Esophagus muscularis mucosa (tissue), 4 donors: Measurements from ENCODE around the gene SAMD14. TPM values are rescaled to one million over a fixed set of nuclear protein-coding genes. Genes with fewer than 3 reads are reported as not detected.
"Not testable (repeated sequence)": the region's sequence is repeated elsewhere in the genome, so short reads cannot be mapped to it uniquely, and the experiment has no call there.

Source experiments
- DNase-seq: peaks from one replicate; pipeline ENCODE4 v3.0.0-alpha.2; 2017; ENCODE audit errors: extremely low spot score
- H3K27ac ChIP-seq, 4 donors: fragments of 200-600 bp; sonication (generic); replicated peaks in 1 of 4; 1 replicate in 3 of 4; 2 replicates in 1 of 4; pipeline ENCODE4 v1.5.1; 2016 to 2019; ENCODE audit warnings: mild to moderate bottlenecking in 1 of 4
- H3K27me3 ChIP-seq, 4 donors: fragments of 200-600 bp; sonication (generic); one replicate each; pipeline versions ENCODE4 v1.5.1 to v1.6.0; 2016 to 2019
- H3K36me3 ChIP-seq, 4 donors: fragments of 200-600 bp; sonication (generic); one replicate each; pipeline ENCODE4 v1.5.1; 2016 to 2019
- H3K4me1 ChIP-seq, 4 donors: fragments of 200-600 bp; sonication (generic); one replicate each; pipeline ENCODE4 v1.5.1; 2016 to 2019
- H3K4me3 ChIP-seq, 4 donors: fragments of 200-600 bp; sonication (generic); 1 replicate in 2 of 4; 2 replicates in 2 of 4; pipeline ENCODE4 v1.5.1; 2016 to 2019; ENCODE audit warnings: mild to moderate bottlenecking in 4 of 4, moderate library complexity in 1 of 4
- H3K9me3 ChIP-seq, 4 donors: fragments of 200-600 bp; sonication (generic); 1 replicate in 3 of 4; 2 replicates in 1 of 4; pipeline ENCODE4 v1.5.1; 2016 to 2019
- EP300 ChIP-seq: sonication (generic); formaldehyde crosslinking; IDR thresholded peaks from one replicate; pipeline ENCODE4 v1.6.1; 2017; ENCODE audit warnings: antibody characterized with exemption
- POLR2A ChIP-seq: fragments of 450-650 bp; IDR thresholded peaks from one replicate; pipeline ENCODE4 v1.6.1; 2017; ENCODE audit warnings: antibody characterized with exemption, moderate library complexity, mild to moderate bottlenecking, low read depth
- POLR2AphosphoS5 ChIP-seq, 2 donors: sonication (generic); formaldehyde crosslinking; IDR thresholded peaks; one replicate each; pipeline ENCODE4 v1.6.1; 2017; ENCODE audit warnings: antibody characterized with exemption in 2 of 2
- WGBS: methylation state at CpG from one replicate; pipeline ENCODE4 v1.1.5; 2018; 5-methylcytosine and 5-hydroxymethylcytosine counted together
- intact Hi-C: fragments of 100-400 bp; cut with DNase I; formaldehyde crosslinking; loops from one replicate; pipeline ENCODE4 v1.15.1; 2023
- total RNA-seq, 4 donors: library from RNA; depleted of rRNA; stranded (reverse); fragments of >200 nt; gene quantifications; one replicate each; pipeline versions ENCODE4 v1.1.0 to v1.2.1, GENCODE V29; 2016
- TF ChIP-seq, protein P1 (sequence below), 3 experiments: fragments of 200-600 bp in 2 of 3; fragments of 450-650 bp in 1 of 3; sonication (generic) in 2 of 3; IDR thresholded peaks; one replicate each; pipeline ENCODE4 v1.5.1; 2017 to 2019; ENCODE audit warnings: antibody characterized with exemption in 3 of 3, mild to moderate bottlenecking in 2 of 3, moderate library complexity in 1 of 3

Gene SAMD14
- total RNA-seq, 4 donors from 2014 or later: 0.98 to 1.8 (median 1.5) TPM

DNA sequence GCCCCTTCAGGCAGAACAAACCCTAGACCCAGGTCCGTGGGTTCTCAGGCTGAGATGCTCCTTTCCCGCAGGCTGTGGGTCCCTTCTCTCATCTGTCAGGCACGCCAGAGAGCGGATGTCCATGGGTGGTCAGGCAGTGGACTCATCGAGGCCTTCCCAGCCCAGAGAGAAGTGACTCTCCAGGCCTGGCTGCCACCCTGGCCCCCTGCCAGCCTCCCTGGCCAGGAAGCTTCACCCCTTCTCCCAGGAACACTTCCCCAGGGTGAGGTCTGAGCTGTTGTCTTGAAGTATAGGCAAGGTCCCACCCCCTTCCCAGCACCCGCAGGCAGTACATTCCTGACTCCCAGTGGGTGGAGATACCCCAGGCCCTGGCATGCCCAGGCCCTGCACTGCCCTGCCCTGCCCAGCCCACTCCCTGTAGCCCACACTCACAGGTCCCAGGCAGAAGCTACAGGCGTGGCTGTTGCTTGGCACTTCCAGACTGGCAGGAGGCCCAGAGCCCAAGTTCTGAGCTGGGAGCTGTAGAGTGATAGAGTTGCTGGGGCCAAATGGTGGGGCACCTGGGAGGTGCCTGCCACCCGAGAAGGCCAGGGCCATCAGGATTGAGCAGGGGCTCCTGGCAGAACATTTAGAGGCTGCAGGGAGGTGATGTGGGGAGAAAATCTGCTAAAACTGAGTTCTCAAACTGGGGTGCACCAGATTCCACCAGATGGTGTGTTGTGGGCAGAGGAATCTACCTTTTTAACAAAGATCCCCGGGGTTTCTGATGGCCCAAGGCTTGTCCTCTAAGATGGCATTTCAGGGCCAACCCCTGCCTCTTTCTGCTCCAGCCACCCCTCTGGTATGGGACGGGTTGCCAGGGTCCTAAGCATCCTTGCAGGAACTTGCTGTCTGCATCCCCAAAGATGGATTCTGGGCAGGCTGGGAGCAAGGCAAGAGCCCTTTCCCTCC, 67.4 kb downstream of the SAMD14 start:
- Histone ChIP-seq H3K4me1 (peaks cover 82 to 88% (median 85%) of the 10 kb centered on the region in 4 donors), H3K27me3 (no peaks in the 10 kb centered on the region), H3K9me3 (no peaks in the 10 kb centered on the region), H3K4me3 (peak overlapping the region in 1 of 4 donors; percentile 27), H3K36me3 (peaks cover 0 to 8% (median 0%) of the 10 kb centered on the region in 4 donors), H3K27ac (peak overlapping the region; percentile 91 to 97 (median 95))
- no peak for DNase-seq
- intact Hi-C loops: no loop called here
- 48% methylated on average over 8 of the region's 10 CpGs for WGBS
- TF ChIP-seq POLR2A (no peak), POLR2AphosphoS5 (IDR thresholded peaks at IDR 0.05) (peak; percentile 23 to 65), EP300 (no peak)
- TF ChIP-seq, protein P1, sequence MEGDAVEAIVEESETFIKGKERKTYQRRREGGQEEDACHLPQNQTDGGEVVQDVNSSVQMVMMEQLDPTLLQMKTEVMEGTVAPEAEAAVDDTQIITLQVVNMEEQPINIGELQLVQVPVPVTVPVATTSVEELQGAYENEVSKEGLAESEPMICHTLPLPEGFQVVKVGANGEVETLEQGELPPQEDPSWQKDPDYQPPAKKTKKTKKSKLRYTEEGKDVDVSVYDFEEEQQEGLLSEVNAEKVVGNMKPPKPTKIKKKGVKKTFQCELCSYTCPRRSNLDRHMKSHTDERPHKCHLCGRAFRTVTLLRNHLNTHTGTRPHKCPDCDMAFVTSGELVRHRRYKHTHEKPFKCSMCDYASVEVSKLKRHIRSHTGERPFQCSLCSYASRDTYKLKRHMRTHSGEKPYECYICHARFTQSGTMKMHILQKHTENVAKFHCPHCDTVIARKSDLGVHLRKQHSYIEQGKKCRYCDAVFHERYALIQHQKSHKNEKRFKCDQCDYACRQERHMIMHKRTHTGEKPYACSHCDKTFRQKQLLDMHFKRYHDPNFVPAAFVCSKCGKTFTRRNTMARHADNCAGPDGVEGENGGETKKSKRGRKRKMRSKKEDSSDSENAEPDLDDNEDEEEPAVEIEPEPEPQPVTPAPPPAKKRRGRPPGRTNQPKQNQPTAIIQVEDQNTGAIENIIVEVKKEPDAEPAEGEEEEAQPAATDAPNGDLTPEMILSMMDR (IDR thresholded peaks at IDR 0.05): no peak

DNA sequence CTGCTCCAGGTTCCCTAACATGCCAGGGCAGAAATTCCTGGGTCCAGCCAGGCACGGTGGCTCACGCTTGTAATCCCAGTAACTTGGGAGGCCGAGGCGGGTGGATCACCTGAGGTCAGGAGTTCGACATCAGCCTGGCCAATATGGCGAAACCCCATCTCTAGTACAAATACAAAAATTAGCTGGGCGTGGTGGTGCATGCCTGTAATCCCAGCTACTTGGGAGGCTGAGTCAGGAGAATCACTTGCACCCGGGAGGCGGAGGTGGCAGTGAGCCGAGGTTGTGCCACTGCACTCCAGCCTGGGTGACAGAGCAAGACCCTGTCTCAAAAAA, 68.3 kb downstream of the SAMD14 start:
- peak overlapping the region; percentile 91 to 97 (median 95) for H3K27ac ChIP-seq
- DNase-seq, H3K9me3 ChIP-seq, intact Hi-C loops, H3K4me3 ChIP-seq, H3K36me3 ChIP-seq, H3K27me3 ChIP-seq: not testable (repeated sequence)
- 79% methylated on average over 10 of the region's 10 CpGs for WGBS
- H3K4me1 ChIP-seq: peaks cover 88 to 97% (median 92%) of the 10 kb centered on the region in 4 donors

DNA sequence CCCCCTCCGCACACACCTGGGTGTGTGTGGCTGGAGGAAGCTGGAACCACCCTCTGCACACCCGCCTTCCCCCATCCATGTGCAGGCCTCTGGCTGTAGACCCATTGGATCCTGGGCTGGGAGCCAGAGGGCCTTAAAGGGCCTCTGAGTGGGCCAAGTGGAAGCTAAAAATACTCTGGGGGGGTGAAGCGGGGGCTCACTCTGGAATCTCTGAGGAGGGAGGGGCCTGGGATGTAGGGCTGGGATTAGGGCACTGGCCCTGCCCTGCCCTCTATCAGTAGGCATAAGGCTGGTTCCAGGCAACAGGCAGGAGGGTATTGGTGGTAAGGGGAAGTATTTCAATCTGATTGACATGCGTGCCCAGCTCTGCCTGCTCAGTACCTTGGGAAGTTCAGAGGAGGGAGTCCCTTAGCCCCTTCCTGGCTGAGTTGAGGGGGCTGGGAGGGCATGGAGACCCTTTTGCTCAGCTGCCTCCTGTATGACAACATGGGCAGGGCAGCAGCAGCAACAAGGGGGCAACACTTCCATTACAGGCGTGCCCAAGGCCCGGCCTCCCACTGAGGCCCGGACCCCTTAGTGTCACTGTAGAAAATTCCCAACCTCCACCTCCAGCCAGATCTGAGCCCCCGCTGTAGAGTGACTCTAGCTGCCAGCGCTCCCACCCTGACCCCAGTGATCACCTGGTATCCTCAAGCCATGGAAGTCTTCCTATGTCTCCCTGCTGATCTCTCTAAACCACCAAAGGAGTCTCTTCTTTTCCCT, 68.8 kb downstream of the SAMD14 start:
- WGBS: 62% methylated on average over 5 of the region's 9 CpGs
- Histone ChIP-seq H3K4me3 (peak overlapping the region in 1 of 4 donors; percentile 34), H3K27ac (peak overlapping the region; percentile 91 to 97 (median 95)), H3K9me3 (no peaks in the 10 kb centered on the region), H3K27me3 (no peaks in the 10 kb centered on the region), H3K4me1 (peaks cover 90 to 98% (median 96%) of the 10 kb centered on the region in 4 donors), H3K36me3 (no peaks in the 10 kb centered on the region)
- DNase-seq: no peak
- TF ChIP-seq POLR2AphosphoS5 (IDR thresholded peaks at IDR 0.05): peak; percentile 74 to 77
- TF ChIP-seq EP300: no peak
- intact Hi-C loops: no loop called here

Other genes starting within 250 kb of the SAMD14 start
- gene DLX4, start 161.0 kb downstream of the SAMD14 start, total RNA-seq: not detected
- gene DLX3, start 134.9 kb downstream of the SAMD14 start, total RNA-seq: under 1 TPM in 1 of 4 donors, not detected in 3; 0.32 TPM
- 10 to 100 TPM; 38.9 to 96.7 (median 58.6) TPM for gene ITGA3, start 74.0 kb downstream of the SAMD14 start, total RNA-seq
- gene PDK2, start 34.8 kb downstream of the SAMD14 start, total RNA-seq: 100 to 1,000 TPM in 1 of 4 donors, 10 to 100 TPM in 3; 31.6 to 118 (median 61.4) TPM
- 10 to 100 TPM; 20.2 to 46.3 (median 37.5) TPM for gene PPP1R9B, start 20.5 kb upstream of the SAMD14 start, total RNA-seq
- 100 to 1,000 TPM in 1 of 4 donors, 10 to 100 TPM in 3; 72.7 to 145 (median 82.8) TPM for gene SGCA, start 35.8 kb upstream of the SAMD14 start, total RNA-seq
- gene COL1A1, start 71.5 kb upstream of the SAMD14 start, total RNA-seq: 100 to 1,000 TPM in 1 of 4 donors, 10 to 100 TPM in 3; 20.7 to 123 (median 41.5) TPM
- under 1 TPM in 1 of 4 donors, not detected in 3; 0.80 TPM for gene TMEM92, start 144.3 kb upstream of the SAMD14 start, total RNA-seq
- 10 to 100 TPM; 12.8 to 29.8 (median 26.0) TPM for gene XYLT2, start 216.0 kb upstream of the SAMD14 start, total RNA-seq
- gene MRPL27, start 243.0 kb upstream of the SAMD14 start, total RNA-seq: 10 to 100 TPM; 33.6 to 58.8 (median 48.1) TPM
- not detected for gene EME1, start 243.1 kb upstream of the SAMD14 start, total RNA-seq